SU-DHL-6 (cell line): ENCODE results near the gene SZRD1.

Source experiments
- EZH2phosphoT487 ChIP-seq: fragments of 200-600 bp; sonication (generic), shearing (Covaris generic); conservative IDR thresholded peaks from 2 replicates; pipeline ENCODE4 v1.6.1; 2018; ENCODE audit warnings: mild to moderate bottlenecking, antibody characterized with exemption, low read length, moderate library complexity, mixed read lengths
- TF ChIP-seq, protein P1 (sequence below): fragments of 200-600 bp; sonication (generic); IDR thresholded peaks from one replicate; pipeline ENCODE4 v1.5.1; 2017; ENCODE audit warnings: antibody characterized with exemption, mild to moderate bottlenecking, low read length, moderate library complexity; ENCODE audit not compliant: insufficient read depth, poor library complexity, severe bottlenecking

- TF ChIP-seq, protein P1, sequence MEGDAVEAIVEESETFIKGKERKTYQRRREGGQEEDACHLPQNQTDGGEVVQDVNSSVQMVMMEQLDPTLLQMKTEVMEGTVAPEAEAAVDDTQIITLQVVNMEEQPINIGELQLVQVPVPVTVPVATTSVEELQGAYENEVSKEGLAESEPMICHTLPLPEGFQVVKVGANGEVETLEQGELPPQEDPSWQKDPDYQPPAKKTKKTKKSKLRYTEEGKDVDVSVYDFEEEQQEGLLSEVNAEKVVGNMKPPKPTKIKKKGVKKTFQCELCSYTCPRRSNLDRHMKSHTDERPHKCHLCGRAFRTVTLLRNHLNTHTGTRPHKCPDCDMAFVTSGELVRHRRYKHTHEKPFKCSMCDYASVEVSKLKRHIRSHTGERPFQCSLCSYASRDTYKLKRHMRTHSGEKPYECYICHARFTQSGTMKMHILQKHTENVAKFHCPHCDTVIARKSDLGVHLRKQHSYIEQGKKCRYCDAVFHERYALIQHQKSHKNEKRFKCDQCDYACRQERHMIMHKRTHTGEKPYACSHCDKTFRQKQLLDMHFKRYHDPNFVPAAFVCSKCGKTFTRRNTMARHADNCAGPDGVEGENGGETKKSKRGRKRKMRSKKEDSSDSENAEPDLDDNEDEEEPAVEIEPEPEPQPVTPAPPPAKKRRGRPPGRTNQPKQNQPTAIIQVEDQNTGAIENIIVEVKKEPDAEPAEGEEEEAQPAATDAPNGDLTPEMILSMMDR: no peak
- no peak for TF ChIP-seq EZH2phosphoT487
These were observed 39.8 kb downstream of the SZRD1 start for GRCh38 chr1:16406868-16407267.
